ENCODE results near the gene NTM.

Gene NTM

GRCh38 chr11:131756479-131757110, 386.2 kb downstream of the NTM start:
- Histone ChIP-seq H3K27ac (no peak overlapping the region), H3K36me3 (no peaks in the 10 kb centered on the region), H3K27me3 (ENCODE audit: insufficient read depth, low read depth, severe bottlenecking) (no peaks in the 10 kb centered on the region), H3K4me3 (ENCODE audit: low read depth, low read length) (no peak overlapping the region), H3K9me3 (ENCODE audit: severe bottlenecking) (no peaks in the 10 kb centered on the region)
- DNase-seq, result no peak
- TF ChIP-seq CTCF (IDR thresholded peaks at IDR 0.05; ENCODE audit: low read depth, low read length), result no peak

- Histone ChIP-seq H3K4me3 (ENCODE audit: low read depth, low read length) (no peak overlapping the region), H3K27ac (no peak overlapping the region), H3K9me3 (ENCODE audit: severe bottlenecking) (no peaks in the 10 kb centered on the region), H3K36me3 (no peaks in the 10 kb centered on the region), H3K27me3 (ENCODE audit: insufficient read depth, low read depth, severe bottlenecking) (no peaks in the 10 kb centered on the region)
- TF ChIP-seq CTCF (IDR thresholded peaks at IDR 0.05; ENCODE audit: low read depth, low read length), result no peak
- DNase-seq, result no peak
Observed at GRCh38 chr11:131758726-131759125, 388.3 kb downstream of the NTM start.

- H3K9me3 ChIP-seq (ENCODE audit: severe bottlenecking), result no peaks in the 10 kb centered on the region
- no peak overlapping the region for H3K4me3 ChIP-seq (ENCODE audit: low read depth, low read length)
- no peaks in the 10 kb centered on the region for H3K27me3 ChIP-seq (ENCODE audit: insufficient read depth, low read depth, severe bottlenecking)
- no peaks in the 10 kb centered on the region for H3K36me3 ChIP-seq
- no peak overlapping the region for H3K27ac ChIP-seq
- DNase-seq, result no peak
- no peak for TF ChIP-seq CTCF (IDR thresholded peaks at IDR 0.05; ENCODE audit: low read depth, low read length)
Observed at GRCh38 chr11:131759140-131759539, 388.7 kb downstream of the NTM start.

- Histone ChIP-seq H3K9me3 (ENCODE audit: severe bottlenecking) (no peaks in the 10 kb centered on the region), H3K36me3 (no peaks in the 10 kb centered on the region), H3K4me3 (ENCODE audit: low read depth, low read length) (no peak overlapping the region), H3K27me3 (ENCODE audit: insufficient read depth, low read depth, severe bottlenecking) (no peaks in the 10 kb centered on the region), H3K27ac (no peak overlapping the region)
- peak; percentile 19 for DNase-seq
- 0 out of 2 replicates have a peak, but pooled peaks have one; percentile 15 for TF ChIP-seq CTCF (IDR thresholded peaks at IDR 0.05; ENCODE audit: low read depth, low read length)
Observed at GRCh38 chr11:131760091-131761061, 390.0 kb downstream of the NTM start.

GRCh38 chr11:131762346-131763110, 392.1 kb downstream of the NTM start:
- no peak for TF ChIP-seq CTCF (IDR thresholded peaks at IDR 0.05; ENCODE audit: low read depth, low read length)
- H3K9me3 ChIP-seq (ENCODE audit: severe bottlenecking), result no peaks in the 10 kb centered on the region
- no peak overlapping the region for H3K4me3 ChIP-seq (ENCODE audit: low read depth, low read length)
- no peaks in the 10 kb centered on the region for H3K27me3 ChIP-seq (ENCODE audit: insufficient read depth, low read depth, severe bottlenecking)
- no peak overlapping the region for H3K27ac ChIP-seq
- no peak for DNase-seq
- H3K36me3 ChIP-seq, result no peaks in the 10 kb centered on the region

All from WERI-Rb-1 (cell line).